ENCODE measurements around the gene CHMP5. TPM values are rescaled to one million over a fixed set of nuclear protein-coding genes. Genes with fewer than 3 reads are reported as not detected.

Gene CHMP5
- total RNA-seq, 2 experiments from 2014 or later: 17.4 to 18.6 TPM

DNA sequence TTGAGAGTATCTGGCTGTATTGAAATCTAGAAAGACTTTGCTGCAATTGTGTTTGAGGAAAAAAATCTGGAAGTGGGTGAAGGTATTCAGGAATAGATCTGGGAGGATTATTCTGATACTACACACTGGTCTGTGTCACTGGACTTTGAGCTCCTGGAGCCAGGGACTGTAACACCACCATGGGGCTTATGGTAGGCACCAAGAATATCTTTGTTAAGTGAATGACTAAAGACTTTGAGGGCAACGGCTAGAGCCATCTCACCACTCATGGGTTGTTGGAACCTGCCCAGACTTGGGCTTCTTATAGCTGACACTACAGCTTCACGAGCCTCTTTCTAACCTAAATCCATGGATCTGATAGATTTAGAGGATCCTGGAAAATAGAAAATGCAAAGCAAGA lies 35.7 kb downstream of the CHMP5 start:
- H3K4me1 Mint-ChIP-seq (ENCODE audit: low read depth): peaks cover 59% of the 10 kb centered on the region
- TF ChIP-seq, protein P1, sequence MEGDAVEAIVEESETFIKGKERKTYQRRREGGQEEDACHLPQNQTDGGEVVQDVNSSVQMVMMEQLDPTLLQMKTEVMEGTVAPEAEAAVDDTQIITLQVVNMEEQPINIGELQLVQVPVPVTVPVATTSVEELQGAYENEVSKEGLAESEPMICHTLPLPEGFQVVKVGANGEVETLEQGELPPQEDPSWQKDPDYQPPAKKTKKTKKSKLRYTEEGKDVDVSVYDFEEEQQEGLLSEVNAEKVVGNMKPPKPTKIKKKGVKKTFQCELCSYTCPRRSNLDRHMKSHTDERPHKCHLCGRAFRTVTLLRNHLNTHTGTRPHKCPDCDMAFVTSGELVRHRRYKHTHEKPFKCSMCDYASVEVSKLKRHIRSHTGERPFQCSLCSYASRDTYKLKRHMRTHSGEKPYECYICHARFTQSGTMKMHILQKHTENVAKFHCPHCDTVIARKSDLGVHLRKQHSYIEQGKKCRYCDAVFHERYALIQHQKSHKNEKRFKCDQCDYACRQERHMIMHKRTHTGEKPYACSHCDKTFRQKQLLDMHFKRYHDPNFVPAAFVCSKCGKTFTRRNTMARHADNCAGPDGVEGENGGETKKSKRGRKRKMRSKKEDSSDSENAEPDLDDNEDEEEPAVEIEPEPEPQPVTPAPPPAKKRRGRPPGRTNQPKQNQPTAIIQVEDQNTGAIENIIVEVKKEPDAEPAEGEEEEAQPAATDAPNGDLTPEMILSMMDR (IDR thresholded peaks at IDR 0.05): no peak
- H3K9me3 Mint-ChIP-seq: no peaks in the 10 kb centered on the region
- no peak for ATAC-seq (ENCODE audit: poor library complexity)
- H3K27me3 ChIP-seq (ENCODE audit: control insufficient read depth in 1 of 2, insufficient read depth in 2 of 2, low read length in 2 of 2): no peaks in the 10 kb centered on the region
- peaks cover 67% of the 10 kb centered on the region for H3K36me3 Mint-ChIP-seq (ENCODE audit: low read depth)
- intact Hi-C loops (cut with DNase I, micrococcal nuclease): no loop called here
- CTCF ChIA-PET: interaction anchor here (1.9 kb wide), 1 partner anchor 13 kb away, joined by 6 read pairs; no protein-coding TSS in a partner anchor
- H3K27me3 Mint-ChIP-seq: no peaks in the 10 kb centered on the region
- H3K4me1 ChIP-seq (ENCODE audit: insufficient read depth, low read length): peaks cover 28% of the 10 kb centered on the region
- H3K9me3 ChIP-seq (ENCODE audit: control insufficient read depth in 1 of 2, insufficient read depth in 1 of 2, low read length in 2 of 2): no peaks in the 10 kb centered on the region
- DNase-seq: no peak
- no peak overlapping the region for H3K27ac Mint-ChIP-seq
- H3K4me3 Mint-ChIP-seq: no peak overlapping the region
- H3K4me3 ChIP-seq (ENCODE audit: low read length): no peak overlapping the region
- POLR2A ChIA-PET: interaction anchor here (2.3 kb wide), 1 partner anchor 10 kb away, joined by 12 read pairs; the partner anchor contains the start of gene NFX1
- peaks cover 97% of the 10 kb centered on the region for H3K36me3 ChIP-seq (ENCODE audit: insufficient read depth, low read length)
- no peak overlapping the region for H3K27ac ChIP-seq (ENCODE audit: low read depth in 1 of 2, low read length in 2 of 2)

DNA sequence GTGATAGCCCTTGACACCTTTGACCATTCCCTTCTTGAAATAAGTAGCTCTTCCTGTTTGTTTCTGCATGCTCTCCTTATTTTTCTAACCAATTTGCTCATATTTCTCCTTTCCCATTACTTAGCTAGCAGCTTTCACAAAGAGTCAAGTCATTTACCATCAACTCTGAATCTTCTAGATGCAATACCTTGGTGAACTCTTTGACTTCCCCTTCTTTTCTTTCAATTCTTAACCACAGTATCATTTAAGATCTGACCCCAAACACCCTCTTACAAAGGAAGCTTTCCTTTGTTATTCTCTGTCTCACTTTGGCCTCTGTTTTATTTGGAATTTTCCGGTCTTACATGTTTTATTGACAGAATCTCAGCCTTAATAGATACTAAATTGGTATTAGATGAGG lies 39.5 kb downstream of the CHMP5 start:
- H3K4me1 ChIP-seq (ENCODE audit: insufficient read depth, low read length): peaks cover 2% of the 10 kb centered on the region
- Mint-ChIP-seq H3K27me3 (no peaks in the 10 kb centered on the region), H3K4me3 (no peak overlapping the region), H3K9me3 (no peaks in the 10 kb centered on the region), H3K36me3 (ENCODE audit: low read depth) (peaks cover 40% of the 10 kb centered on the region), H3K4me1 (ENCODE audit: low read depth) (peaks cover 20% of the 10 kb centered on the region), H3K27ac (no peak overlapping the region)
- H3K36me3 ChIP-seq (ENCODE audit: insufficient read depth, low read length): peaks cover 97% of the 10 kb centered on the region
- no peaks in the 10 kb centered on the region for H3K27me3 ChIP-seq (ENCODE audit: control insufficient read depth in 1 of 2, insufficient read depth in 2 of 2, low read length in 2 of 2)
- ChIA-PET POLR2A (interaction anchor here (2.5 kb wide), 1 partner anchor 14 kb away, joined by 12 read pairs; the partner anchor contains the start of gene NFX1), CTCF (no interaction called here)
- no peak for ATAC-seq (ENCODE audit: poor library complexity)
- intact Hi-C loops (cut with DNase I, micrococcal nuclease): no loop called here
- no peaks in the 10 kb centered on the region for H3K9me3 ChIP-seq (ENCODE audit: control insufficient read depth in 1 of 2, insufficient read depth in 1 of 2, low read length in 2 of 2)
- TF ChIP-seq, protein P1 (IDR thresholded peaks at IDR 0.05): no peak
- H3K4me3 ChIP-seq (ENCODE audit: low read length): no peak overlapping the region
- DNase-seq: no peak
- H3K27ac ChIP-seq (ENCODE audit: low read depth in 1 of 2, low read length in 2 of 2): no peak overlapping the region

DNA sequence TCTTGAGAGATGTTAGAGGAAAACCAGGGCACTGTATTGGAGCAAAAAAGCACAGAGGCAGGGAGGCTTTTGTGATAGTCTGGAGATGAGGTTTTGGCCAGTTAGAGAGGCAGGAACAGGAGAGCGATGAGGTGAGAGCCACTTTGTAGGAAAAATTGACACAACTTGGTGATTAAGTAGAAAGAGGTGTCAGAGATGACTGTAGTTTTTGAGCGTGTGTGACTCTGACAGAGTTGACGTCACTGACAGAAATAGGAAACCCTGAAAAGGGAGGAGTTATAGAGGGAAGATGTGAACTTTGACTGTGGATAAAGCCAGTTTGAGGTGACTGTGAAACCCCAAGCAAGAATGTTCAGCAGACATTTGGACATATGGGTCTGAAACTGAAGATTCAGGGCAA lies 41.2 kb downstream of the CHMP5 start:
- POLR2A ChIA-PET: no interaction called here
- Histone ChIP-seq H3K9me3 (ENCODE audit: control insufficient read depth in 1 of 2, insufficient read depth in 1 of 2, low read length in 2 of 2) (no peaks in the 10 kb centered on the region), H3K27ac (ENCODE audit: low read depth in 1 of 2, low read length in 2 of 2) (no peak overlapping the region), H3K27me3 (ENCODE audit: control insufficient read depth in 1 of 2, insufficient read depth in 2 of 2, low read length in 2 of 2) (no peaks in the 10 kb centered on the region), H3K36me3 (ENCODE audit: insufficient read depth, low read length) (peaks cover 97% of the 10 kb centered on the region), H3K4me3 (ENCODE audit: low read length) (no peak overlapping the region), H3K4me1 (ENCODE audit: insufficient read depth, low read length) (no peaks in the 10 kb centered on the region)
- CTCF ChIA-PET: no interaction called here
- TF ChIP-seq, protein P1 (IDR thresholded peaks at IDR 0.05): no peak
- DNase-seq (no peak), ATAC-seq (ENCODE audit: poor library complexity) (peak; percentile 34)
- no peaks in the 10 kb centered on the region for H3K27me3 Mint-ChIP-seq
- no peak overlapping the region for H3K27ac Mint-ChIP-seq
- peaks cover 7% of the 10 kb centered on the region for H3K4me1 Mint-ChIP-seq (ENCODE audit: low read depth)
- intact Hi-C loops (cut with DNase I, micrococcal nuclease): no loop called here
- no peak overlapping the region for H3K4me3 Mint-ChIP-seq
- no peaks in the 10 kb centered on the region for H3K9me3 Mint-ChIP-seq
- H3K36me3 Mint-ChIP-seq (ENCODE audit: low read depth): peaks cover 40% of the 10 kb centered on the region

Measured in CD4-positive, alpha-beta T cell (primary cell).